Common myeloid progenitor, CD34-positive (primary cell): ENCODE measurements around the gene DIDO1.
"Not testable (repeated sequence)": the region's sequence is repeated elsewhere in the genome, so short reads cannot be mapped to it uniquely, and the experiment has no call there.

Source experiments
- CTCF ChIA-PET: fragments of 350-600 bp; sonication (Branson Sonifier 250); formaldehyde crosslinking; loops from one replicate; lab custom pipeline; 2021; ENCODE audit warnings: antibody characterized with exemption; lab: Charles Lee
- POLR2A ChIA-PET: fragments of 350-600 bp; sonication (Branson Sonifier 250); formaldehyde crosslinking; loops from one replicate; lab custom pipeline; 2021; ENCODE audit warnings: antibody characterized with exemption; lab: Charles Lee
- DNase-seq, 3 donors: peaks; one replicate each; pipeline versions ENCODE4 v3.0.0 to v3.0.0-alpha.2; 2013
- H3K27ac ChIP-seq, 2 experiments: 1 replicate in 1 of 2; 2 replicates in 1 of 2; pipeline ENCODE4 v1.7.0; 2013; ENCODE audit warnings: inconsistent platforms in 2 of 2, low read length in 2 of 2, mild to moderate bottlenecking in 2 of 2, low read depth in 1 of 2, moderate library complexity in 1 of 2; ENCODE audit not compliant: severe bottlenecking in 2 of 2, insufficient read depth in 1 of 2, poor library complexity in 1 of 2
- H3K27me3 ChIP-seq, 5 experiments: replicated peaks in 2 of 5; 1 replicate in 3 of 5; 2 replicates in 2 of 5; pipeline versions ENCODE4 v1.6.1 to v1.7.0; 2013; ENCODE audit warnings: low read length in 4 of 5, mild to moderate bottlenecking in 2 of 5, moderate library complexity in 2 of 5, inconsistent platforms in 1 of 5; ENCODE audit not compliant: insufficient read depth in 5 of 5, control insufficient read depth in 4 of 5
- H3K36me3 ChIP-seq, 4 experiments: 1 replicate in 2 of 4; 2 replicates in 2 of 4; pipeline versions ENCODE4 v1.6.1 to v1.7.0; 2013; ENCODE audit warnings: low read length in 3 of 4, control low read depth in 1 of 4, mild to moderate bottlenecking in 1 of 4; ENCODE audit not compliant: control insufficient read depth in 4 of 4, insufficient read depth in 4 of 4
- H3K4me1 ChIP-seq, 4 experiments: 1 replicate in 3 of 4; 2 replicates in 1 of 4; pipeline versions ENCODE4 v1.6.1 to v1.7.1; 2013; ENCODE audit warnings: low read length in 3 of 4, mild to moderate bottlenecking in 3 of 4, control low read depth in 1 of 4, inconsistent platforms in 1 of 4, moderate library complexity in 1 of 4; ENCODE audit not compliant: control insufficient read depth in 4 of 4, insufficient read depth in 4 of 4; ENCODE audit errors: control extremely low read depth in 1 of 4
- H3K4me3 ChIP-seq, 7 experiments: 1 replicate in 4 of 7; 2 replicates in 3 of 7; pipeline versions ENCODE4 v1.5.1 to v1.7.0; 2013; ENCODE audit warnings: mild to moderate bottlenecking in 7 of 7, low read length in 6 of 7, moderate library complexity in 6 of 7, inconsistent platforms in 2 of 7, low read depth in 2 of 7, control low read depth in 1 of 7; ENCODE audit not compliant: insufficient read depth in 4 of 7, control insufficient read depth in 1 of 7; ENCODE audit errors: extremely low read depth in 1 of 7
- H3K9me3 ChIP-seq, 5 experiments: 1 replicate in 4 of 5; 2 replicates in 1 of 5; pipeline versions ENCODE4 v1.6.1 to v1.7.1; 2013; ENCODE audit warnings: low read length in 4 of 5, mild to moderate bottlenecking in 2 of 5, inconsistent platforms in 1 of 5, low read depth in 1 of 5, moderate library complexity in 1 of 5; ENCODE audit not compliant: control insufficient read depth in 4 of 5, insufficient read depth in 2 of 5; ENCODE audit errors: control extremely low read depth in 1 of 5
- WGBS: methylation state at CpG from one replicate; pipeline ENCODE4 v1.1.5; 2013; ENCODE audit not compliant: insufficient coverage; 5-methylcytosine and 5-hydroxymethylcytosine counted together

Gene DIDO1

GRCh38 chr20:62875419-62876361 is 50.6 kb downstream of the DIDO1 start:
- Histone ChIP-seq H3K9me3 (no peaks in the 10 kb centered on the region), H3K27ac (peak overlapping the region in 1 of 2 experiments; percentile 25), H3K27me3 (peaks cover 0 to under 1% (median 0%) of the 10 kb centered on the region in 5 experiments), H3K4me3 (no peak overlapping the region), H3K36me3 (peaks cover 0 to 17% (median 10%) of the 10 kb centered on the region in 4 experiments), H3K4me1 (peaks cover 0 to 18% (median 5%) of the 10 kb centered on the region in 4 experiments)
- WGBS = 65% methylated on average over 28 of the region's 34 CpGs
- POLR2A ChIA-PET = interaction anchor here (0.6 kb wide), 1 partner anchor 11 kb away, joined by 4 read pairs; no protein-coding TSS in a partner anchor
- CTCF ChIA-PET = interaction anchor here (0.6 to 4.1 kb wide), 8 partner anchors 9 to 37 kb away, joined by 3 to 27 read pairs (median 6); no protein-coding TSS in a partner anchor
- DNase-seq = peak; percentile 42 to 71 (median 66)

DNA sequence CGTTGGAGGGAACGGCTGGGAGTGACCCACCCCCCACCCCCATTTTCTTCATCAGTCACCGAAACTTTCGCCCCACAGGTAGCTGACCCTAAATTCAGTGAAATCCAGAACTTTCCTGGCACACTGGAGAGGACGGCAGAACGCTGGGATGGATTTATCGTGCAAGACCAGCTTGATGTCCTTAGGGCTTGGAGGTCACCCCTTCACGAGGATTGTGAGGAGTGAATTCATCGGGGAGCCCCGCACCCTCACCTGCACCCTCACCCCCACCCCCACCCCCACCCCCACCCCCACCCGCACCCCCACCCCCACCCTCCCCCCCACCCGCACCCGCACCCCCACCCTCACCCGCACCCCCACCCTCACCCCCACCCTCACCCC is 51.4 kb downstream of the DIDO1 start:
- POLR2A ChIA-PET = no interaction called here
- H3K27ac ChIP-seq = peak overlapping the region in 1 of 2 experiments; percentile 41
- H3K27me3 ChIP-seq = peaks cover 0 to 2% (median 0%) of the 10 kb centered on the region in 5 experiments
- H3K36me3 ChIP-seq = peaks cover 0 to 10% (median 5%) of the 10 kb centered on the region in 4 experiments
- H3K4me1 ChIP-seq = peaks cover 0 to 18% (median 5%) of the 10 kb centered on the region in 4 experiments
- peaks cover 0 to 2% (median 0%) of the 10 kb centered on the region in 5 experiments for H3K9me3 ChIP-seq
- H3K4me3 ChIP-seq = no peak overlapping the region
- 91% methylated on average over 5 of the region's 14 CpGs for WGBS
- no peak for DNase-seq
- CTCF ChIA-PET = interaction anchor here (0.6 to 4.1 kb wide), 7 partner anchors 10 to 37 kb away, joined by 3 to 27 read pairs (median 7); no protein-coding TSS in a partner anchor

GRCh38 chr20:62873681-62874031 is 52.6 kb downstream of the DIDO1 start:
- H3K27ac ChIP-seq, POLR2A ChIA-PET, H3K36me3 ChIP-seq, H3K27me3 ChIP-seq, H3K9me3 ChIP-seq, H3K4me3 ChIP-seq: not testable (repeated sequence)
- CTCF ChIA-PET = interaction anchor here (0.8 to 3.7 kb wide), 6 partner anchors 8 to 27 kb away, joined by 3 to 15 read pairs (median 4); no protein-coding TSS in a partner anchor
- peaks cover 0 to 18% (median 5%) of the 10 kb centered on the region in 4 experiments for H3K4me1 ChIP-seq
- peak in 1 of 3 donors; percentile 35 for DNase-seq
- 0% methylated on average over 5 of the region's 15 CpGs for WGBS

DNA sequence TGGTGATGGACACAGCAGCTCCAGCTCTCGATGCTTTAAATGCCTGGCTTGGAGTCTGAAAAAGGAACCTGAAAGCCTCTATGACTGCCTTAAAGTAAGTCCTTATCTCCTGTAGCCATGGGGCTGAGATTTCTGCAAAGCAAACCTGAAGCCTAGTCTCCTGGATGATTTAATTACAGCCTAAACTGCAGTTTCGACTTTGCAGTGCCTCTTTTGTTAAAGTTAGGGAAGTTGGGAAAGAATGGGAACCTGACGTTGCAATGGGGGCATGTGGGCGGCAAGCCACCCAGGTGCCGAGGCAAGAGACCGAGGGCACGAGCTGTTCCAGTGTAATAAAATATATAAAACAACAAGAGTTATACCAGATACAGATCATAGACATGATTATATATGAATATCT is 53.0 kb downstream of the DIDO1 start:
- Histone ChIP-seq H3K36me3 (no peaks in the 10 kb centered on the region), H3K4me3 (no peak overlapping the region), H3K4me1 (peaks cover 0 to 18% (median 5%) of the 10 kb centered on the region in 4 experiments), H3K9me3 (peaks cover 0 to 2% (median 0%) of the 10 kb centered on the region in 5 experiments), H3K27ac (no peak overlapping the region), H3K27me3 (peaks cover 0 to 2% (median 0%) of the 10 kb centered on the region in 5 experiments)
- no peak for DNase-seq
- 69% methylated on average over 1 of the region's 7 CpGs for whole genome bisulfite sequencing
- ChIA-PET POLR2A (no interaction called here), CTCF (interaction anchor here (0.8 to 3.7 kb wide), 6 partner anchors 9 to 28 kb away, joined by 3 to 15 read pairs (median 4); no protein-coding TSS in a partner anchor)

DNA sequence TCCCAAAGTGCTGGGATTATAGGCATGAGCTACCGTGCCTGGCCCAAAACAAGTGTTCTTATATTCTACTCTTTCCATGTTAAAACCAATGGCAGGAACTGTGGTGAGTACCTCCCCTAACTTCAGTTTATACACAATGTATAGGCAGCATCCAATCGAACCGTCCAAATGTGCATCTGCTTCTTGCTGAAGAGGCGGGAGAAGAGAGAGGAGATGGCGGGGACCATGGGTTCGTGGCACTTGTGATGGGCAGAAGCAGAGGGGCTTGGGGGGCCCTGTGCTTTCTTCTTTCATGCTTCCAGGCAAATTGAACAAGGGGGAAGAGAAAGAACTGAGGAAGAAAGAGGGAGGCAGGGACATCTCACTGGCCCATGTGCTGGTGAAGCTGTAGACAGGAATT is 53.4 kb downstream of the DIDO1 start:
- POLR2A ChIA-PET = no interaction called here
- 100% methylated on average over 3 of the region's 6 CpGs for WGBS
- no peak for DNase-seq
- no peak overlapping the region for H3K27ac ChIP-seq
- H3K4me1 ChIP-seq = peaks cover 0 to 18% (median 5%) of the 10 kb centered on the region in 4 experiments
- H3K36me3 ChIP-seq = no peaks in the 10 kb centered on the region
- CTCF ChIA-PET = interaction anchor here (0.8 to 3.7 kb wide), 6 partner anchors 9 to 28 kb away, joined by 3 to 15 read pairs (median 4); no protein-coding TSS in a partner anchor
- H3K9me3 ChIP-seq = peaks cover 0 to 2% (median 0%) of the 10 kb centered on the region in 5 experiments
- no peak overlapping the region for H3K4me3 ChIP-seq
- peaks cover 0 to 2% (median 0%) of the 10 kb centered on the region in 5 experiments for H3K27me3 ChIP-seq

GRCh38 chr20:62872184-62872847 is 54.0 kb downstream of the DIDO1 start:
- Histone ChIP-seq H3K27ac (no peak overlapping the region), H3K4me1 (peaks cover 0 to 15% (median 3%) of the 10 kb centered on the region in 4 experiments), H3K9me3 (peaks cover 0 to 2% (median 0%) of the 10 kb centered on the region in 5 experiments), H3K4me3 (no peak overlapping the region), H3K27me3 (peaks cover 0 to 2% (median 0%) of the 10 kb centered on the region in 5 experiments), H3K36me3 (no peaks in the 10 kb centered on the region)
- ChIA-PET CTCF (interaction anchor here (0.9 to 3.7 kb wide), 6 partner anchors 8 to 29 kb away, joined by 3 to 15 read pairs (median 4); no protein-coding TSS in a partner anchor), POLR2A (no interaction called here)
- DNase-seq = no peak
- WGBS = 94% methylated on average over 18 of the region's 18 CpGs
